Activated T-helper 9 cell treated with anti-CD3 and anti-CD28 coated beads, Interleukin-2, amount 50 U/mL, for 16 hours (primary cell): ENCODE results near the gene AGK.
"Not testable (repeated sequence)": the region's sequence is repeated elsewhere in the genome, so short reads cannot be mapped to it uniquely, and the experiment has no call there.

Experiments used
- DNase-seq: peaks from one replicate; pipeline ENCODE4 v3.0.0-alpha.2; 2020; ENCODE audit warnings: low read depth

AGK gene

GRCh38 chr7:141551782-141552181 lies 572 bp downstream of the AGK start:
- DNase-seq = no peak

- no peak for DNase-seq
These were observed 6.2 kb downstream of the AGK start for GRCh38 chr7:141557360-141557759.

- DNase-seq = not testable (repeated sequence)
These were observed 6.8 kb downstream of the AGK start for GRCh38 chr7:141557831-141558531.

GRCh38 chr7:141558544-141559183 lies 7.5 kb downstream of the AGK start:
- no peak for DNase-seq

GRCh38 chr7:141559961-141560360 lies 8.8 kb downstream of the AGK start:
- no peak for DNase-seq

GRCh38 chr7:141562036-141562435 lies 10.8 kb downstream of the AGK start:
- no peak for DNase-seq

- DNase-seq = no peak
These were observed 11.3 kb downstream of the AGK start for GRCh38 chr7:141562543-141562942.

- no peak for DNase-seq
These were observed 11.8 kb downstream of the AGK start for GRCh38 chr7:141562972-141563371.

GRCh38 chr7:141563956-141564623 lies 12.9 kb downstream of the AGK start:
- no peak for DNase-seq

GRCh38 chr7:141567432-141567831 lies 16.2 kb downstream of the AGK start:
- DNase-seq = no peak

GRCh38 chr7:141568227-141568626 lies 17.0 kb downstream of the AGK start:
- DNase-seq = no peak

GRCh38 chr7:141571059-141571458 lies 19.8 kb downstream of the AGK start:
- no peak for DNase-seq

- no peak for DNase-seq
These were observed 21.0 kb downstream of the AGK start for GRCh38 chr7:141572175-141572574.

GRCh38 chr7:141573511-141573910 lies 22.3 kb downstream of the AGK start:
- no peak for DNase-seq

GRCh38 chr7:141575164-141575563 lies 24.0 kb downstream of the AGK start:
- DNase-seq = no peak

GRCh38 chr7:141575654-141576448 lies 24.6 kb downstream of the AGK start:
- DNase-seq = no peak

GRCh38 chr7:141577043-141577839 lies 26.0 kb downstream of the AGK start:
- no peak for DNase-seq

- not testable (repeated sequence) for DNase-seq
These were observed 28.7 kb downstream of the AGK start for GRCh38 chr7:141579953-141580352.

- DNase-seq = not testable (repeated sequence)
These were observed 30.9 kb downstream of the AGK start for GRCh38 chr7:141582063-141582462.

GRCh38 chr7:141584935-141585334 lies 33.7 kb downstream of the AGK start:
- DNase-seq = no peak
